Thyroid gland (tissue), 4 donors: ENCODE data around the gene SCN2A. TPM values are rescaled to one million over a fixed set of nuclear protein-coding genes. Genes with fewer than 3 reads are reported as not detected.
A peak's percentile ranks its signal among the peaks of the same experiment; 100 is the strongest.

Experiments used
- DNase-seq, 2 donors: peaks; one replicate each; pipeline ENCODE4 v3.0.0-alpha.2; 2019
- H3K27ac ChIP-seq, 3 donors: fragments of 200-600 bp; sonication (generic); 1 replicate in 2 of 3; 2 replicates in 1 of 3; pipeline ENCODE4 v1.5.1; 2016 to 2019; ENCODE audit warnings: mild to moderate bottlenecking in 1 of 3, moderate library complexity in 1 of 3
- H3K27me3 ChIP-seq: fragments of 200-600 bp; sonication (generic); one replicate; pipeline ENCODE4 v1.5.1; 2019
- H3K36me3 ChIP-seq, 2 donors: fragments of 200-600 bp; sonication (generic); one replicate each; pipeline ENCODE4 v1.5.1; 2016 to 2019
- H3K4me1 ChIP-seq, 2 donors: fragments of 200-600 bp; sonication (generic); one replicate each; pipeline ENCODE4 v1.5.1; 2017 to 2019
- H3K4me3 ChIP-seq, 3 donors: fragments of 200-600 bp; sonication (generic); replicated peaks in 1 of 3; 1 replicate in 2 of 3; 2 replicates in 1 of 3; pipeline ENCODE4 v1.5.1; 2016; ENCODE audit warnings: mild to moderate bottlenecking in 1 of 3
- H3K9me3 ChIP-seq: fragments of 200-600 bp; sonication (generic); one replicate; pipeline ENCODE4 v1.5.1; 2017
- POLR2A ChIP-seq, 2 donors: fragments of 450-650 bp; IDR thresholded peaks; one replicate each; pipeline ENCODE4 v1.6.1; 2017; ENCODE audit warnings: antibody characterized with exemption in 2 of 2, mild to moderate bottlenecking in 2 of 2, moderate library complexity in 1 of 2
- WGBS, 2 donors: methylation state at CpG; one replicate each; pipeline ENCODE4 v1.1.5; 2017; 5-methylcytosine and 5-hydroxymethylcytosine counted together
- intact Hi-C: fragments of 100-400 bp; cut with DNase I; formaldehyde crosslinking; loops from one replicate; pipeline ENCODE4 v1.15.1; 2023
- total RNA-seq, 4 donors: library from RNA; depleted of rRNA; stranded (reverse); fragments of >200 nt; gene quantifications; one replicate each; pipeline ENCODE4 v1.2.3, GENCODE V29; 2016
- TF ChIP-seq, protein P1 (sequence below), 6 experiments: fragments of 200-600 bp in 3 of 6; fragments of 450-650 bp in 3 of 6; sonication (generic) in 3 of 6; IDR thresholded peaks; one replicate each; pipeline ENCODE4 v1.5.1; 2016 to 2019; ENCODE audit warnings: antibody characterized with exemption in 6 of 6, mild to moderate bottlenecking in 2 of 6, inconsistent platforms in 1 of 6, moderate library complexity in 1 of 6

The SCN2A gene
- total RNA-seq, 4 donors from 2014 or later = under 0.01 to 0.33 (median 0.15) TPM

DNA sequence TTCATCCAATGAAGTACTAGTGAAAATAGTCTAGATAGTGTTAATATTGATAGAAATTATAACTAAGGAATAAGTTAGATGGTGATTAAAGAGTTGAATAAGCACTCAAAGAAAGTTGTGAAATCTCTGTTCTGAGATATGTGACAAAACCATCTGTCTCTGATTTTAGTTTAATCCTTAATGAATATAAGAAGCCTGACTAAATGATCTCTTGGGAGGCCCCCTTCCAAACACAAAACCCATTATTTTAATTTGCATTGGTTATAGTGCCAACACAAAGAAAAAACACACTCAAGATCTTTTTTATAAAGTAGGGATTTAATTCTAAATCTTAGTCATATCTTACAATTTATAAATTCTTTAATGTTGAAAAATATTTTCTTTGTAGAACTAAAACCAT is 34.0 kb downstream of the SCN2A start:
- Histone ChIP-seq H3K4me3 (no peak overlapping the region), H3K27me3 (no peaks in the 10 kb centered on the region), H3K36me3 (no peaks in the 10 kb centered on the region), H3K27ac (no peak overlapping the region), H3K9me3 (no peaks in the 10 kb centered on the region), H3K4me1 (peaks cover 8 to 11% of the 10 kb centered on the region in 2 donors)
- no peak for DNase-seq
- TF ChIP-seq, protein P1, sequence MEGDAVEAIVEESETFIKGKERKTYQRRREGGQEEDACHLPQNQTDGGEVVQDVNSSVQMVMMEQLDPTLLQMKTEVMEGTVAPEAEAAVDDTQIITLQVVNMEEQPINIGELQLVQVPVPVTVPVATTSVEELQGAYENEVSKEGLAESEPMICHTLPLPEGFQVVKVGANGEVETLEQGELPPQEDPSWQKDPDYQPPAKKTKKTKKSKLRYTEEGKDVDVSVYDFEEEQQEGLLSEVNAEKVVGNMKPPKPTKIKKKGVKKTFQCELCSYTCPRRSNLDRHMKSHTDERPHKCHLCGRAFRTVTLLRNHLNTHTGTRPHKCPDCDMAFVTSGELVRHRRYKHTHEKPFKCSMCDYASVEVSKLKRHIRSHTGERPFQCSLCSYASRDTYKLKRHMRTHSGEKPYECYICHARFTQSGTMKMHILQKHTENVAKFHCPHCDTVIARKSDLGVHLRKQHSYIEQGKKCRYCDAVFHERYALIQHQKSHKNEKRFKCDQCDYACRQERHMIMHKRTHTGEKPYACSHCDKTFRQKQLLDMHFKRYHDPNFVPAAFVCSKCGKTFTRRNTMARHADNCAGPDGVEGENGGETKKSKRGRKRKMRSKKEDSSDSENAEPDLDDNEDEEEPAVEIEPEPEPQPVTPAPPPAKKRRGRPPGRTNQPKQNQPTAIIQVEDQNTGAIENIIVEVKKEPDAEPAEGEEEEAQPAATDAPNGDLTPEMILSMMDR (IDR thresholded peaks at IDR 0.05) = no peak
- no peak for TF ChIP-seq POLR2A (IDR thresholded peaks at IDR 0.05)
- intact Hi-C loops = no loop called here

DNA sequence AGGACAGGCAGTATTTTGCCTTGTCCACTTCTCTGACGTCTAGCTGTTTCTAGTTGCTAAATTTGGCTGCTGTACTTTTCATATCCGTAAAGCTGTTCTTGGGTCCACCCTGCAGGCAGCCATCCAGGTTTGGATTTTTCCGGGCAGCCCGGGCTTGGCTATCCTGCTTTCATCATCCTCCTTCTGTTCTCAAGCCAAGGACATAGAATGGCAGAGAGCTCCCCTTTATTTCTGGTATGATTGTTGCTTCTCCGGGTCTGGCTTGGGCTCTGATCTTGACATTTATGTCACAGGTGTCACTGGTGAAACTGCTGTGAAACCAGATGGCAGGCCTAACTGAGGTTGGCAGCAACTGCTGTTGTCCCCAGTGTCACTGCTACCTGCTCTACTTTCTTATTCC is 35.5 kb downstream of the SCN2A start:
- Histone ChIP-seq H3K9me3 (no peaks in the 10 kb centered on the region), H3K27me3 (no peaks in the 10 kb centered on the region), H3K4me3 (no peak overlapping the region), H3K27ac (peak overlapping the region in 1 of 3 donors; percentile 37), H3K4me1 (peaks cover 8 to 11% of the 10 kb centered on the region in 2 donors), H3K36me3 (no peaks in the 10 kb centered on the region)
- WGBS, 2 donors = 34 to 55% methylated on average over 5 of the region's 5 CpGs
- TF ChIP-seq, protein P1 (IDR thresholded peaks at IDR 0.05) = no peak
- TF ChIP-seq POLR2A (IDR thresholded peaks at IDR 0.05) = no peak
- intact Hi-C loops = no loop called here
- DNase-seq = peak; percentile 35 to 49

DNA sequence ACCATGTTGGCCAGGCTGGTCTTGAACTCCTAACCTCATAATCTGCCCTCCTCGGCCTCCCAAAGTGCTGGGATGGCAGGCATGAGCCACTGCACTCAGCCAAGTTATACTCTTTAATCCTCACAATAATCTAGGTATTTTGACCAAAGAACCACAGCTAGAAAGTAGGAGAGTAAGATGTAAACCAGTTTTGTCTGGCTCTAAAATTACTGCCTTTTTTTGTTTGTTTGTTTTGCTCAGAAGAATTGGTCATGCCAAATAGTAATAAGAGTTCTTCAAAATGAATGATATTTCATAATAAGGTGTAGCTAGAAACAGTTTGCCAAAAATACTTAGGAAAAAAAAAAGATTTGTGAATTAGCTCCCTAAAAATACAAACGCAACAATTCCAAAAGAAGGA is 36.7 kb downstream of the SCN2A start:
- no peaks in the 10 kb centered on the region for H3K36me3 ChIP-seq
- WGBS, 2 donors = 48 to 72% methylated on average over 2 of the region's 2 CpGs
- intact Hi-C loops = no loop called here
- H3K4me1 ChIP-seq = peaks cover 8 to 11% of the 10 kb centered on the region in 2 donors
- DNase-seq = no peak
- no peaks in the 10 kb centered on the region for H3K27me3 ChIP-seq
- TF ChIP-seq POLR2A (IDR thresholded peaks at IDR 0.05) = no peak
- TF ChIP-seq, protein P1 (IDR thresholded peaks at IDR 0.05) = no peak
- peak overlapping the region in 2 of 3 donors; percentile 37 to 71 for H3K27ac ChIP-seq
- no peak overlapping the region for H3K4me3 ChIP-seq
- H3K9me3 ChIP-seq = no peaks in the 10 kb centered on the region

DNA sequence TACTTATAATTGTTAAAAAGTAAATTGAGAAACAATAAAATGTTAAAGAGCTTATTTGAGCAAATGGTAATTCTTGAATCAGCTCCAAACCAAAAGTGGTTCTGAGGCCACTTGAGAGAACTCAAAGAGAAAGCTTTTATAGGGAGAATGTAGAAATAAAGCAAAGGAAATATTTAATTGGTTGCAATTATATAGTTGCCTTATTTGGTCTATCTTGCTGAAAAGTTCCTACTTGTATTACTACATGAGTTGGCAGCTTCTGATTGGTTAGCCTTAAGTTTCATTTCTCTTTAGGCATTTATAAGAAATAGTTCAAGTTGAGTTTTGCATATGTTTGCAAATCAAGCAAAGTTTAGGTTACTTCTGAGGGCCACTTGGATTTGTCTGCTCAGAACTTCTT is 38.1 kb downstream of the SCN2A start:
- Histone ChIP-seq H3K27ac (peak overlapping the region in 2 of 3 donors; percentile 30 to 71), H3K36me3 (no peaks in the 10 kb centered on the region), H3K9me3 (no peaks in the 10 kb centered on the region), H3K4me1 (peaks cover 8 to 11% of the 10 kb centered on the region in 2 donors), H3K4me3 (no peak overlapping the region), H3K27me3 (no peaks in the 10 kb centered on the region)
- TF ChIP-seq, protein P1 (IDR thresholded peaks at IDR 0.05) = no peak
- TF ChIP-seq POLR2A (IDR thresholded peaks at IDR 0.05) = no peak
- DNase-seq = peak in 1 of 2 donors; percentile 9
- intact Hi-C loops = no loop called here

DNA sequence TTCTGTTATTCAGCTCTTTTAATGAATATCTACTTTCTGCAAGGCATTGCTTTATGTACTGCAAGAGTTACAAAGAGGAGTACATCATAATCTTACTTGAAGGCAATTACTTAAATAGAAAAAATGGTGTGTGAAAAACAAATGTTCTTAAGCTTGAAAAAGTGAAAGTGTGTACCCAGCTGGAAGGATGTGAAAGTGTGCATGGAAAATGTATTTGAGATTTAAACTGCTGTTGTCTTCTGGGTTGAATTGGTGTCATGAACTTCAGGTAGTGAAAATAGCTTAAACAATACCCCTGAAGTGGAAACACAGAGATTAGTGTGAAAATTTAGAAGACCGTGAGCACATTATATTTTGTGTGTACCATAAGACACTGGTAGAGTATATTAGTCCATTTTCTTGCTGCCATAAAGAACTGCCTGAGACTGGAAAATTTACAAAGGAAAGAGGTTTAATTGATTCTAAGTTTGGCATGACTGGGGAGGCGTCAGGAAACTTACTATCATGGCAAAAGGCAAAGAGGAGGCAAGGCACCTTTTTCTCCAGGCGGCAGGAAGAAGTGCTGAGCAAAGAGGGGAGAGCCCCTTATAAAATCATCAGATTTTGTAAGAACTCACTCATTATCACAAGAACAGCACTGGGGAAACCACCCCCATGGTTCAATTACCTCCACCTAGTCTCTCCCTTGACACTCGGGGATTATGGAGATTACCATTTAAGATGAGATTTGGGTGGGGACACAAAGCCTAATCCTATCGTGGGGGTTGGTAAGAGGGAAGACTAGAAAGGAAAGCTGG is 38.8 kb downstream of the SCN2A start:
- peaks cover 8 to 11% of the 10 kb centered on the region in 2 donors for H3K4me1 ChIP-seq
- no peaks in the 10 kb centered on the region for H3K36me3 ChIP-seq
- peak overlapping the region in 1 of 3 donors; percentile 13 for H3K27ac ChIP-seq
- 73 to 78% methylated on average over 5 of the region's 5 CpGs for whole genome bisulfite sequencing, 2 donors
- H3K4me3 ChIP-seq = no peak overlapping the region
- DNase-seq = no peak
- H3K27me3 ChIP-seq = no peaks in the 10 kb centered on the region
- intact Hi-C loops = no loop called here
- TF ChIP-seq, protein P1 (IDR thresholded peaks at IDR 0.05) = no peak
- no peak for TF ChIP-seq POLR2A (IDR thresholded peaks at IDR 0.05)
- no peaks in the 10 kb centered on the region for H3K9me3 ChIP-seq
